ENCODE measurements around the gene RNASEH1. TPM values are rescaled to one million over a fixed set of nuclear protein-coding genes. Genes with fewer than 3 reads are reported as not detected.
"Not testable (repeated sequence)": the region's sequence is repeated elsewhere in the genome, so short reads cannot be mapped to it uniquely, and the experiment has no call there.

Gene RNASEH1
- total RNA-seq, 1 donor from 2014 or later = 22.5 TPM

DNA sequence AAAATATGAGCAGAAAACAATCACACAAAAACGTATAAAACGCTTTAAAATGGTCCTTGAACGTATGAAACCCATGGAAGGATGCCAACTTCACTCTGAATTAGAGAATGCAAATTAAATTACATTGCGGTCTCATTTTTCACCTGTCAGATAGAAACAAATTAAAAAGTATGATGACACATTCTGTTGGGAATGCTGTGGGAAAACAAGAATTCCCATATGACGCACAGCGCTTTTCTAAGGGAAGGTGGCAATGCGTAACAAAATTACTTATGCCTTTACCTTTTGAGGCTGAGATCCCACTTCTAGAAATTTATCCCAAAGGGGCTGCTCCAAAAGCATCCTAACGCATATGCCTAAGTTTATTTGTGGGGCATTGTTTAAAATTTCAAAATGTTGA lies 13.2 kb upstream of the RNASEH1 start:
- no peak for DNase-seq (ENCODE audit: low spot score in 2 of 2, unreplicated experiment in 2 of 2)
- Mint-ChIP-seq H3K27me3 (ENCODE audit: low read depth) (no peaks in the 10 kb centered on the region), H3K27ac (no peak overlapping the region), H3K9me3 (no peaks in the 10 kb centered on the region), H3K4me1 (peaks cover 6% of the 10 kb centered on the region), H3K36me3 (peaks cover 10% of the 10 kb centered on the region), H3K4me3 (no peak overlapping the region)
- no peak for TF ChIP-seq CTCF (IDR thresholded peaks at IDR 0.05; ENCODE audit: unreplicated experiment)

DNA sequence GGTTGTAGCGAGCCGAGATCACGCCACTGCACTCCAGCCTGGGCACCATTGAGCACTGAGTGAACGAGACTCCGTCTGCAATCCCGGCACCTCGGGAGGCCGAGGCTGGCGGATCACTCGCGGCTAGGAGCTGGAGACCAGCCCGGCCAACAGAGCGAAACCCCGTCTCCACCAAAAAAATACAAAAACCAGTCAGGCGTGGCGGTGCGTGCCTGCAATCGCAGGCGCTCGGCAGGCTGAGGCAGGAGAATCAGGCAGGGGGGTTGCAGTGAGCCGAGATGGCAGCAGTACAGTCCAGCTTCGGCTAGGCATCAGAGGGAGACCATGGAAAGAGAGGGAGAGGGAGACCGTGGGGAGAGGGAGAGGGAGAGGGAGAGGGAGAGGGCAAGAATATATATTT lies 11.5 kb upstream of the RNASEH1 start:
- H3K27ac Mint-ChIP-seq; H3K9me3 Mint-ChIP-seq; H3K27me3 Mint-ChIP-seq (ENCODE audit: low read depth); H3K4me3 Mint-ChIP-seq; H3K4me1 Mint-ChIP-seq; H3K36me3 Mint-ChIP-seq; DNase-seq (ENCODE audit: low spot score in 2 of 2, unreplicated experiment in 2 of 2): not testable (repeated sequence)

DNA sequence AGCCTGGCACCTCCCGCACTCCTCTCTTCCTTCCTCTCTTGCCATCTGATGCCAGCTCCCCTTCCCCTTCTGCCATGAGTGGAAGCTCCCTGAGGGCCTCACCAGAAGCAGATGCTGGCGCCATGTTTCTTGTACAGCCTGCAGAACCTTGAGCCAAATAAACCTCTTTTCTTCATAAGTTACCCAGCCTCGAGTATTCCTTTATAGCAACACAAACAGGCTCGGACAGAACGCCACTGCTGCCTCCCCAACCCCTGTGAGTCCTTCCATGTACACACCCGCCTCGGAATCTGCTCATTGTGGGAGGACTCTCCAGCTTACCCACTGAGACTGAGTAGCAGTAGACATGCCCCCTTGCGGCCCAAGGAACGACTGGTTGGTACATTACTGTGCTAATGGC lies 8.7 kb upstream of the RNASEH1 start:
- no peaks in the 10 kb centered on the region for H3K4me1 Mint-ChIP-seq
- peaks cover 7% of the 10 kb centered on the region for H3K36me3 Mint-ChIP-seq
- TF ChIP-seq CTCF (IDR thresholded peaks at IDR 0.05; ENCODE audit: unreplicated experiment) = no peak
- no peak for DNase-seq (ENCODE audit: low spot score in 2 of 2, unreplicated experiment in 2 of 2)
- H3K9me3 Mint-ChIP-seq = no peaks in the 10 kb centered on the region
- no peak overlapping the region for H3K27ac Mint-ChIP-seq
- H3K4me3 Mint-ChIP-seq = no peak overlapping the region
- H3K27me3 Mint-ChIP-seq (ENCODE audit: low read depth) = no peaks in the 10 kb centered on the region

DNA sequence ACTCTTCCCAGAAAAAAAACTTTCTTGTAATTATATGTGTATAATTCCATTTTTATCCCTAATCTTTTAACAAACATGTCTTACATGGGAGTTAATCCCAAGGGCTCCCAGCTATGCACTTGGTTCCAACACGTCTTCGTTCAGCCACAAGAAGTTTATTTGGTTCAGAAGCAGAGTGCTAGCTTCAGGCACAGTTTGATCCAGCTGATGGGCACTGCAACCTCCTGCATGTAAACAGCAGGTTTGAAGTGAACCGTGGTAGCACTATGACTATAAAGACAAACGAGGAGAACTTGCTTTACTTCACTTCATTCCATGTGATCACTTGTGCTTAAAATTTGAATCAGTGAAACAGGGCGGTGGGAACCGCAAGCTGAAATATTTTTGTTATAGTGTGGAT lies 7.0 kb upstream of the RNASEH1 start:
- Mint-ChIP-seq H3K9me3 (no peaks in the 10 kb centered on the region), H3K4me3 (no peak overlapping the region), H3K36me3 (peaks cover 7% of the 10 kb centered on the region), H3K27me3 (ENCODE audit: low read depth) (no peaks in the 10 kb centered on the region), H3K27ac (no peak overlapping the region), H3K4me1 (peaks cover 2% of the 10 kb centered on the region)
- TF ChIP-seq CTCF (IDR thresholded peaks at IDR 0.05; ENCODE audit: unreplicated experiment) = no peak
- no peak for DNase-seq (ENCODE audit: low spot score in 2 of 2, unreplicated experiment in 2 of 2)

- Mint-ChIP-seq H3K4me3 (no peak overlapping the region), H3K27ac (no peak overlapping the region), H3K9me3 (no peaks in the 10 kb centered on the region), H3K4me1 (peaks cover 11% of the 10 kb centered on the region), H3K36me3 (peaks cover 7% of the 10 kb centered on the region), H3K27me3 (ENCODE audit: low read depth) (no peaks in the 10 kb centered on the region)
- no peak for DNase-seq (ENCODE audit: low spot score in 2 of 2, unreplicated experiment in 2 of 2)
- no peak for TF ChIP-seq CTCF (IDR thresholded peaks at IDR 0.05; ENCODE audit: unreplicated experiment)
These were observed 5.4 kb upstream of the RNASEH1 start for GRCh38 chr2:3563521-3563976.

DNA sequence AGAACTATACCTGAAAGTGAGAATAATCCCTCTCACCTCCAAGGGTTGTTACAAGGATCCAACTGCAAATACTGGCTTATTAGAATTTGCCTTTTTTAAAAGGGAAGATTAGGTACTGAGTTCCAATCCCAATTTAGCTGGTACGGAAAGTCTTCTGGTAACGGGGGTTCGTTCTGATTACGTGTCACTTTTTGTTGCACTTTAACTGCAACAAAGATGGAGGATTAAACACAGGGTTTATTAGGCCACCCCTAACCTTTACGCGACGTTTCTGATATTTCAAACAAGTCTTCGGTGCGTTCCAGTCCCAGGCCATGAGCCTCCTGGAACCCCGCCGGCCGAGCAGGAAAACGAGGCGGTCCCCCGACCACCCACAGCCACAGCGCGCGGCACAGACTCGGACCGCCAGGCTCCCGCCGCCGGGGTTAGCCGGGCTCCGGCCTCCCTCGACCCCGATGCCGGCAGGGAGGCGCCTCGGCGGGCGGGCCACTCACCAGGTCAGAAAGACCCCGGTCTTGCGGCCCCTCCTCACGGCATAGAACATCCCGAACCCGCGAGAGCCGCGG lies 411 bp downstream of the RNASEH1 start:
- no peak for TF ChIP-seq CTCF (IDR thresholded peaks at IDR 0.05; ENCODE audit: unreplicated experiment)
- no peak for DNase-seq (ENCODE audit: low spot score in 2 of 2, unreplicated experiment in 2 of 2)
- Mint-ChIP-seq H3K9me3 (no peaks in the 10 kb centered on the region), H3K27me3 (ENCODE audit: low read depth) (no peaks in the 10 kb centered on the region), H3K4me1 (peaks cover 17% of the 10 kb centered on the region), H3K27ac (peak overlapping the region; percentile 97), H3K36me3 (peaks cover 20% of the 10 kb centered on the region), H3K4me3 (peak overlapping the region; percentile 86)

Measured in mesothelial cell of epicardium (in vitro differentiated cells).